Smooth muscle cell (in vitro differentiated cells): ENCODE data around the gene CIB1. TPM values are rescaled to one million over a fixed set of nuclear protein-coding genes. Genes with fewer than 3 reads are reported as not detected.
A peak's percentile ranks its signal among the peaks of the same experiment; 100 is the strongest.

Source experiments
- DNase-seq: peaks from one replicate; lab custom pipeline; 2025; ENCODE audit not compliant: unreplicated experiment; lab: John Stamatoyannopoulos, UW
- H2AFZ ChIP-seq: fragments of 200-600 bp; sonication (generic); 2 replicates; pipeline ENCODE4 v1.6.0; 2016; ENCODE audit warnings: antibody characterized with exemption, low read depth, mild to moderate bottlenecking
- H3F3A ChIP-seq: fragments of 200-600 bp; sonication (generic); 2 replicates; pipeline ENCODE4 v1.6.0; 2017; ENCODE audit warnings: antibody characterized with exemption, low read depth
- H3K27ac ChIP-seq: fragments of 200-600 bp; sonication (generic); 2 replicates; pipeline ENCODE4 v1.5.1; 2016; ENCODE audit warnings: low read depth, mild to moderate bottlenecking
- H3K27me3 ChIP-seq: fragments of 200-600 bp; sonication (generic); 2 replicates; pipeline ENCODE4 v1.6.1; 2016; ENCODE audit warnings: low read depth, mild to moderate bottlenecking
- H3K36me3 ChIP-seq: fragments of 200-600 bp; sonication (generic); 2 replicates; pipeline ENCODE4 v1.5.1; 2016; ENCODE audit warnings: low read depth
- H3K4me1 ChIP-seq: fragments of 200-600 bp; sonication (generic); 2 replicates; pipeline ENCODE4 v1.5.1; 2016; ENCODE audit warnings: low read depth
- H3K4me2 ChIP-seq: fragments of 200-600 bp; sonication (generic); 2 replicates; pipeline ENCODE4 v1.6.0; 2016; ENCODE audit warnings: mild to moderate bottlenecking
- H3K4me3 ChIP-seq: fragments of 200-600 bp; sonication (generic); 2 replicates; pipeline ENCODE4 v1.5.1; 2016; ENCODE audit warnings: mild to moderate bottlenecking
- H3K79me2 ChIP-seq: fragments of 200-600 bp; sonication (generic); 2 replicates; pipeline ENCODE4 v1.6.0; 2016; ENCODE audit warnings: low read depth, mild to moderate bottlenecking
- H3K9ac ChIP-seq: fragments of 200-600 bp; sonication (generic); 2 replicates; pipeline ENCODE4 v1.6.0; 2016; ENCODE audit warnings: low read depth
- H3K9me3 ChIP-seq: fragments of 200-600 bp; sonication (generic); replicated peaks from 2 replicates; pipeline ENCODE4 v1.5.1; 2016; ENCODE audit warnings: low read depth
- H4K20me1 ChIP-seq: fragments of 200-600 bp; sonication (generic); 2 replicates; pipeline ENCODE4 v1.6.0; 2016; ENCODE audit warnings: low read depth
- CTCF ChIP-seq: fragments of 200-600 bp; sonication (generic); IDR thresholded peaks from 2 replicates; pipeline ENCODE4 v1.5.1; 2017; ENCODE audit warnings: borderline replicate concordance, mild to moderate bottlenecking, antibody characterized with exemption; ENCODE audit not compliant: insufficient read depth, poor library complexity, severe bottlenecking
- WGBS: methylation state at CpG from one replicate; pipeline ENCODE4 v1.1.7; 2016; ENCODE audit warnings: low lambda C conversion rate; 5-methylcytosine and 5-hydroxymethylcytosine counted together
- polyA plus RNA-seq: library from polyadenylated mRNA; unstranded; fragments of >200 nt; fragmentation: Nextera tagmentation; extraction: Ambion mirVana; gene quantifications from 2 replicates; pipeline ENCODE4 v1.2.1, GENCODE V29; 2016
- total RNA-seq: library from RNA; depleted of rRNA; stranded (reverse); fragments of >200 nt; gene quantifications from 2 replicates; pipeline ENCODE4 v1.2.3, GENCODE V29; 2014

Gene CIB1
- total and polyA plus RNA-seq, 2 experiments from 2014 or later: 33.9 to 132 TPM

- H3K4me1 ChIP-seq: no peaks in the 10 kb centered on the region
- no peak overlapping the region for H3K27ac ChIP-seq
- H4K20me1 ChIP-seq: peaks cover 35% of the 10 kb centered on the region
- H3K4me2 ChIP-seq: no peak overlapping the region
- peaks cover 28% of the 10 kb centered on the region for H3K79me2 ChIP-seq
- DNase-seq: no peak
- H3K4me3 ChIP-seq: no peak overlapping the region
- no peaks in the 10 kb centered on the region for H3K27me3 ChIP-seq
- no peaks in the 10 kb centered on the region for H3K9me3 ChIP-seq
- H3F3A ChIP-seq: no peaks in the 10 kb centered on the region
- H2AFZ ChIP-seq: no peak overlapping the region
- H3K36me3 ChIP-seq: no peaks in the 10 kb centered on the region
- TF ChIP-seq CTCF: no peak
- H3K9ac ChIP-seq: no peak overlapping the region
- WGBS: 84% methylated on average over 9 of the region's 9 CpGs
Measured at GRCh38 chr15:90217671-90218394, 15.9 kb downstream of the CIB1 start.

GRCh38 chr15:90214553-90215196 lies 19.1 kb downstream of the CIB1 start:
- no peak overlapping the region for H2AFZ ChIP-seq
- no peaks in the 10 kb centered on the region for H3K27me3 ChIP-seq
- no peaks in the 10 kb centered on the region for H3K36me3 ChIP-seq
- no peak overlapping the region for H3K4me2 ChIP-seq
- H3K4me3 ChIP-seq: no peak overlapping the region
- peaks cover 43% of the 10 kb centered on the region for H3K79me2 ChIP-seq
- H3K4me1 ChIP-seq: peaks cover 4% of the 10 kb centered on the region
- H3K9ac ChIP-seq: no peak overlapping the region
- peaks cover 59% of the 10 kb centered on the region for H4K20me1 ChIP-seq
- no peak for DNase-seq
- WGBS: 93% methylated on average over 8 of the region's 8 CpGs
- H3K9me3 ChIP-seq: no peaks in the 10 kb centered on the region
- peak; percentile 7 for TF ChIP-seq CTCF
- no peak overlapping the region for H3K27ac ChIP-seq
- H3F3A ChIP-seq: no peaks in the 10 kb centered on the region

GRCh38 chr15:90213818-90214204 lies 19.9 kb downstream of the CIB1 start:
- H3K4me3 ChIP-seq: no peak overlapping the region
- peak overlapping the region; percentile 43 for H3K27ac ChIP-seq
- H4K20me1 ChIP-seq: peaks cover 51% of the 10 kb centered on the region
- H3K9me3 ChIP-seq: no peaks in the 10 kb centered on the region
- H3K27me3 ChIP-seq: no peaks in the 10 kb centered on the region
- peaks cover 4% of the 10 kb centered on the region for H3K4me1 ChIP-seq
- no peaks in the 10 kb centered on the region for H3F3A ChIP-seq
- H2AFZ ChIP-seq: no peak overlapping the region
- 84% methylated on average over 11 of the region's 11 CpGs for WGBS
- TF ChIP-seq CTCF: no peak
- DNase-seq: no peak
- H3K4me2 ChIP-seq: no peak overlapping the region
- H3K36me3 ChIP-seq: no peaks in the 10 kb centered on the region
- H3K79me2 ChIP-seq: peaks cover 43% of the 10 kb centered on the region
- no peak overlapping the region for H3K9ac ChIP-seq
